Upper lobe of right lung (tissue), 1 donor: ENCODE data around the gene SLC35B2. TPM values are rescaled to one million over a fixed set of nuclear protein-coding genes. Genes with fewer than 3 reads are reported as not detected.

Source experiments
- ATAC-seq: fragments of 200-7000 bp; cut with Tn5 transposase; one replicate; pipeline ENCODE4 v1.9.1; 2020; ENCODE audit warnings: mild to moderate bottlenecking, moderate library complexity
- DNase-seq: peaks from one replicate; pipeline ENCODE4 v3.0.0-alpha.2; 2020
- H3K27ac ChIP-seq: fragments of 200-600 bp; one replicate; pipeline ENCODE4 v1.8.0; 2022
- H3K27me3 ChIP-seq: fragments of 200-600 bp; one replicate; pipeline ENCODE4 v1.8.0; 2022; ENCODE audit warnings: mild to moderate bottlenecking
- H3K36me3 ChIP-seq: fragments of 200-600 bp; one replicate; pipeline ENCODE4 v1.8.0; 2022
- H3K4me1 ChIP-seq: fragments of 200-600 bp; one replicate; pipeline ENCODE4 v1.8.0; 2022
- H3K4me3 ChIP-seq: fragments of 200-600 bp; one replicate; pipeline ENCODE4 v1.8.0; 2022; ENCODE audit warnings: mild to moderate bottlenecking
- H3K9me3 ChIP-seq: fragments of 200-600 bp; one replicate; pipeline ENCODE4 v1.8.0; 2022
- intact Hi-C: fragments of 100-400 bp; cut with DNase I; formaldehyde crosslinking; loops from one replicate; pipeline ENCODE4 v1.11.0; 2022
- total RNA-seq: library from RNA; stranded (reverse); fragmentation: NEBNext Ultra II Directional; extraction: Animal tissue kit (Norgen Biotek cat#: 25700); gene quantifications from one replicate; pipeline ENCODE4 v1.2.1, GENCODE V29; 2021
- TF ChIP-seq, protein P1 (sequence below): fragments of 200-600 bp; IDR thresholded peaks from one replicate; pipeline ENCODE4 v1.8.0; 2022; ENCODE audit warnings: antibody characterized with exemption
- donor health status: DM: no; HTN: yes; CAD: no; lungs with severe emphysema.

Gene SLC35B2
- total RNA-seq, 1 donor from 2014 or later, result 32.3 TPM

DNA sequence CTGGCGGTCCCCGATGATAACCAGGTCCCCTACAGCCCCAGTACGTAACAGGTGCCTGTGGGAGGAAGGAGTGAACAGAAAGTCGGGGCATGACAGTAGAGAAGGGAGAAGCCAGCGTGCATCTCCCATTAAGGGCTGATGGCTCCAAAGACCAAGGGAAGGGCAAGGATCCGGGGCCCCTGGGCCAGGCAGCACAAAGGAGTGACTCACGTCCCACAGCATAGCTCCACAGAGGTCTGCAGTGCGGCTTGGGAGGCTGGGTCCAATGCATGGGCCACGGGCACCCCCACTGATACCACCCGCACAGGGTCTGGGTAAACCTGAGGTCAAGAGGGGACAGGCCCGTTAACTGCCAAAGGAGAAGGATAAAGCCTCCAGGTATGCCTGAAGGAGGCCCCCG, 45.5 kb upstream of the SLC35B2 start:
- no peak overlapping the region for H3K27ac ChIP-seq
- TF ChIP-seq, protein P1, sequence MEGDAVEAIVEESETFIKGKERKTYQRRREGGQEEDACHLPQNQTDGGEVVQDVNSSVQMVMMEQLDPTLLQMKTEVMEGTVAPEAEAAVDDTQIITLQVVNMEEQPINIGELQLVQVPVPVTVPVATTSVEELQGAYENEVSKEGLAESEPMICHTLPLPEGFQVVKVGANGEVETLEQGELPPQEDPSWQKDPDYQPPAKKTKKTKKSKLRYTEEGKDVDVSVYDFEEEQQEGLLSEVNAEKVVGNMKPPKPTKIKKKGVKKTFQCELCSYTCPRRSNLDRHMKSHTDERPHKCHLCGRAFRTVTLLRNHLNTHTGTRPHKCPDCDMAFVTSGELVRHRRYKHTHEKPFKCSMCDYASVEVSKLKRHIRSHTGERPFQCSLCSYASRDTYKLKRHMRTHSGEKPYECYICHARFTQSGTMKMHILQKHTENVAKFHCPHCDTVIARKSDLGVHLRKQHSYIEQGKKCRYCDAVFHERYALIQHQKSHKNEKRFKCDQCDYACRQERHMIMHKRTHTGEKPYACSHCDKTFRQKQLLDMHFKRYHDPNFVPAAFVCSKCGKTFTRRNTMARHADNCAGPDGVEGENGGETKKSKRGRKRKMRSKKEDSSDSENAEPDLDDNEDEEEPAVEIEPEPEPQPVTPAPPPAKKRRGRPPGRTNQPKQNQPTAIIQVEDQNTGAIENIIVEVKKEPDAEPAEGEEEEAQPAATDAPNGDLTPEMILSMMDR, result no peak
- H3K36me3 ChIP-seq, result peaks cover 56% of the 10 kb centered on the region
- DNase-seq (no peak), ATAC-seq (no peak)
- H3K4me3 ChIP-seq, result no peak overlapping the region
- peaks cover 8% of the 10 kb centered on the region for H3K27me3 ChIP-seq
- H3K9me3 ChIP-seq, result no peaks in the 10 kb centered on the region
- H3K4me1 ChIP-seq, result peaks cover 1% of the 10 kb centered on the region
- intact Hi-C loops, result no loop called here

DNA sequence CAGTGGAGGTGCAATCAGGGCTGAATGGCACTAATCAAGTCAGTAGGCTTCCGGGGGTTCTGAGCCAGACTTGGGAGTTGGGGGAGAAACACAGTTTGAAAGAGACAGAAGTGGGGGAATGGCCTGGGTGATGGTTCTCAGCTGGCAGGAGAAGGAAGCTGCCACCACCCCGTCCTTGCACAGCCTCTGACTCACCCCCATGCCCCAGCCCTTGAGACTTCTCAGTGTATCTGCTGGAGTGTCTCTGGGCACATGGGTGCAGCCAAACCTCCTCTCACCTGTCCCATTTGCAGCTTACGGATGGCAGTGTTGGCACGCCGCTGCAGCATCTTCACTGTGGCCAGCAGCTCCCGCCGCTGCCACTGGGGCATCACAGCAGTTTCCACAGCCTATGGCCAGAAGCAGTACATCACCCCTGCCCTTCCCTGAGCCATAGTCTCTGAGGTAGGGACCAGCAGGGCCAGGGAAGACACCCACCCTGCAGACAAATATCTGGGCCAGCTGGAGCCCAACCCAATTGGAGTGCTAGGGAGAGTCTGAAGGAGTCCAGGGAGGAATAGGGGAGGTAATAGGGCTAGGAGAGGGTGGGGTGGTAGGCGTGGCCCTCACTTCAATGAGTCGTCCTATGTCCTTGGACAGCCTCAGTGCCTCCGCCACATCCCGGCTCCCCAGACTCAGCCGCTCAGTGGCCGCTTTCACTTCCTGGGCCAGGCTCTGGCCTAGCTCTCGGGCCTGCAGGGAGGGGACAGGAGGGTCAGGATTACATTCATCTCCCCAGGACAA, 44.6 kb upstream of the SLC35B2 start:
- Histone ChIP-seq H3K9me3 (no peaks in the 10 kb centered on the region), H3K27ac (no peak overlapping the region), H3K4me1 (peaks cover 10% of the 10 kb centered on the region), H3K27me3 (peaks cover 17% of the 10 kb centered on the region), H3K4me3 (no peak overlapping the region), H3K36me3 (peaks cover 51% of the 10 kb centered on the region)
- TF ChIP-seq, protein P1, result no peak
- no peak for ATAC-seq
- DNase-seq, result no peak
- intact Hi-C loops, result no loop called here

DNA sequence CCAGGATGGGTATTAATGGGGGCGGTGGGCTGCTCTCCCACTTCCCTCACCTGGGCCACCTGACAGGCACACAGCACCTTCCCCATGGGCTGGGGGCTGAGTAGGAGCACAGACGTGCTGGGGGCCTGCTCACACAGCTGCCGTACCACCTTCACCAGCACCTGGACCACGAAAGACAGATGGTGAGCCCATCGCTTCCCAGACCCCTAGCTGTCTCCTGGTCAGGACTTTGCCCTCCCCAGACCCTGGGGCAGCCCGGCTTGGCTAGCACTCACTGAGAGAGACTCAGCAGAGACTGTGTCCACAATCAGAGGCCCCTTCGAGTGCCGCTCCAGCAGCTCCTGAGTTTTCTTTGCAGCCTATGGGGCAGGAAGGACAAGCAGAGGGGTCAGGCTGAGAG, 43.8 kb upstream of the SLC35B2 start:
- DNase-seq, result no peak
- no peak for ATAC-seq
- Histone ChIP-seq H3K4me3 (no peak overlapping the region), H3K4me1 (peaks cover 10% of the 10 kb centered on the region), H3K27me3 (peaks cover 26% of the 10 kb centered on the region), H3K9me3 (no peaks in the 10 kb centered on the region), H3K36me3 (peaks cover 44% of the 10 kb centered on the region), H3K27ac (no peak overlapping the region)
- intact Hi-C loops, result no loop called here
- TF ChIP-seq, protein P1, result no peak

DNA sequence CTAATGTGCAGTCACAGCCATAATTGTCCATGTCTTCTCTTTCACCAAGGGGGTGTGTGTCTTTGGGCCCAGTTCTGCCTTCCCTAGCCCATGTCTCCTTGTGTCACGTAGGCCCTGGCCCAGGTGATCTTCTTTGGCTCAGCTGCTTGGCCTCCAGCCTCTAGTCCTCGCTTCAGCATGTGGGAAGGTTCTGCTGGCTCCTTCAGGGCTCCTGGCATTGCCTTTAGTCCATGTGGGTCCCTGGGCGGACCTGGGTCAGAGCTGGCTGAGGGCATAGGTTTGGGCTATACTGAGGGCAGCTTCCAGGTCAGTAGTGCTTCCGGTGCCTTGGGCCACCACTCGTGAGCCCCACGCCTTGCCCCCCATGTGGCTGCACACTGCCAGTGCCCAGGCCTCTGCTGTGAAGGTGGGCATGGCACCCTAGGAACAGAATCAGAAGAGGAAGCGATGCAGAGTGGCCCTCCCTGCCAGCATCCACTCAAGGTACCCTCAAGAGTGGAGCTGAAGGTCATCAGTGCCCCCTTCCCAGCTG, 43.0 kb upstream of the SLC35B2 start:
- H3K36me3 ChIP-seq, result peaks cover 37% of the 10 kb centered on the region
- intact Hi-C loops, result no loop called here
- TF ChIP-seq, protein P1, result no peak

DNA sequence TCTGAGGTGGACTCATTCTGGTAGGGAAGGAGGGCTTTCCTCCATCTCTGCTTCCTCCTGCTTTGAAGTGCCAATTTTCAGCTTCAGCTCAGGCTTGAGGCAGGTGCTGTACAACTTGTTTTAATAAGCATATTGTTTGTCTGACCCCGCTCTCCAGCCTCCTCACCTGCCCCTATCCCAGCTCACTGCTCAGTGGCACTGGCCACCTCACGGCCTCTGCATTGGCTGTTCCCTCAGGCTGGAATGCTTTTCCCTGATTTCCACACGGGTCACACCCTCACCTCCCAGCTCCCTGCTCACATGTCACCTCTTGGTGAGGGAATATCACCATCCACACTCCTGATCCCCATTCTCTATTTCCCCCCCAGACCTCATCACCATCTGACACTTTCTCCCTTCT, 41.5 kb upstream of the SLC35B2 start:
- Histone ChIP-seq H3K9me3 (no peaks in the 10 kb centered on the region), H3K36me3 (peaks cover 22% of the 10 kb centered on the region), H3K4me3 (no peak overlapping the region), H3K27ac (no peak overlapping the region), H3K4me1 (peaks cover 10% of the 10 kb centered on the region), H3K27me3 (peaks cover 47% of the 10 kb centered on the region)
- DNase-seq (no peak), ATAC-seq (no peak)
- intact Hi-C loops, result no loop called here
- TF ChIP-seq, protein P1, result no peak

More for the DNA sequence above, 43.0 kb upstream of the SLC35B2 start:
- Histone ChIP-seq H3K27me3 (peaks cover 33% of the 10 kb centered on the region), H3K27ac (no peak overlapping the region), H3K4me3 (no peak overlapping the region), H3K9me3 (no peaks in the 10 kb centered on the region), H3K4me1 (peaks cover 10% of the 10 kb centered on the region)
- DNase-seq (no peak), ATAC-seq (no peak)
